Glutamatergic neuron (in vitro differentiated cells): ENCODE results near the gene CDH20. TPM values are rescaled to one million over a fixed set of nuclear protein-coding genes. Genes with fewer than 3 reads are reported as not detected.

ENCODE experiments used
- DNase-seq: peaks from one replicate; pipeline ENCODE4 v3.0.0; 2022
- H3K27ac Mint-ChIP-seq: one replicate; pipeline ENCODE4 v1.8.0; 2020; ENCODE audit warnings: mild to moderate bottlenecking, mixed read lengths, inconsistent platforms; ENCODE audit not compliant: unreplicated experiment
- H3K27me3 Mint-ChIP-seq: one replicate; pipeline ENCODE4 v1.8.0; 2020; ENCODE audit warnings: mild to moderate bottlenecking, moderate library complexity, mixed read lengths, inconsistent platforms; ENCODE audit not compliant: unreplicated experiment
- H3K36me3 Mint-ChIP-seq: one replicate; pipeline ENCODE4 v1.8.0; 2020; ENCODE audit warnings: mild to moderate bottlenecking, mixed read lengths, inconsistent platforms; ENCODE audit not compliant: unreplicated experiment
- H3K4me1 Mint-ChIP-seq: one replicate; pipeline ENCODE4 v1.8.0; 2020; ENCODE audit warnings: mild to moderate bottlenecking, low read depth, mixed read lengths, inconsistent platforms; ENCODE audit not compliant: unreplicated experiment
- H3K4me3 Mint-ChIP-seq: one replicate; pipeline ENCODE4 v1.8.0; 2020; ENCODE audit warnings: mild to moderate bottlenecking, mixed read lengths, inconsistent platforms; ENCODE audit not compliant: unreplicated experiment
- H3K9me3 Mint-ChIP-seq: one replicate; pipeline ENCODE4 v1.8.0; 2020; ENCODE audit warnings: mild to moderate bottlenecking, moderate library complexity, mixed read lengths, inconsistent platforms; ENCODE audit not compliant: unreplicated experiment
- CTCF ChIP-seq: fragments of 200-600 bp; sonication (generic); IDR thresholded peaks from one replicate; pipeline ENCODE4 v1.5.0; 2021; ENCODE audit not compliant: partially characterized antibody, unreplicated experiment
- total RNA-seq: library from RNA; stranded (reverse); fragmentation: NEBNext Ultra II Directional; extraction: Animal tissue kit (Norgen Biotek cat#: 25700); gene quantifications from one replicate; pipeline ENCODE4 v1.2.1, GENCODE V29; 2021; ENCODE audit not compliant: unreplicated experiment

CDH20 gene
- total RNA-seq, 1 donor from 2014 or later: 0.47 TPM

GRCh38 chr18:61428266-61428665 lies 95.0 kb downstream of the CDH20 start:
- H3K9me3 Mint-ChIP-seq: no peaks in the 10 kb centered on the region
- TF ChIP-seq CTCF: no peak
- DNase-seq: no peak
- H3K4me3 Mint-ChIP-seq: no peak overlapping the region
- H3K4me1 Mint-ChIP-seq: no peaks in the 10 kb centered on the region
- no peaks in the 10 kb centered on the region for H3K36me3 Mint-ChIP-seq
- H3K27ac Mint-ChIP-seq: no peak overlapping the region
- H3K27me3 Mint-ChIP-seq: peaks cover 2% of the 10 kb centered on the region

- TF ChIP-seq CTCF: no peak
- H3K4me1 Mint-ChIP-seq: no peaks in the 10 kb centered on the region
Observed at GRCh38 chr18:61432590-61432989, 99.4 kb downstream of the CDH20 start.

GRCh38 chr18:61435064-61435652 lies 101.9 kb downstream of the CDH20 start:
- DNase-seq: no peak
- no peak overlapping the region for H3K4me3 Mint-ChIP-seq
- peak; percentile 81 for TF ChIP-seq CTCF
- H3K4me1 Mint-ChIP-seq: no peaks in the 10 kb centered on the region
- no peaks in the 10 kb centered on the region for H3K36me3 Mint-ChIP-seq
- no peak overlapping the region for H3K27ac Mint-ChIP-seq
- no peaks in the 10 kb centered on the region for H3K9me3 Mint-ChIP-seq
- H3K27me3 Mint-ChIP-seq: peaks cover 2% of the 10 kb centered on the region

More at GRCh38 chr18:61432590-61432989, 99.4 kb downstream of the CDH20 start:
- Mint-ChIP-seq H3K9me3 (no peaks in the 10 kb centered on the region), H3K27me3 (peaks cover 2% of the 10 kb centered on the region), H3K36me3 (no peaks in the 10 kb centered on the region), H3K27ac (no peak overlapping the region), H3K4me3 (no peak overlapping the region)
- no peak for DNase-seq

- H3K27me3 Mint-ChIP-seq: peaks cover 1% of the 10 kb centered on the region
- no peak for DNase-seq
- no peaks in the 10 kb centered on the region for H3K9me3 Mint-ChIP-seq
- no peaks in the 10 kb centered on the region for H3K36me3 Mint-ChIP-seq
- H3K27ac Mint-ChIP-seq: no peak overlapping the region
- no peak for TF ChIP-seq CTCF
- no peaks in the 10 kb centered on the region for H3K4me1 Mint-ChIP-seq
- no peak overlapping the region for H3K4me3 Mint-ChIP-seq
Observed at GRCh38 chr18:61443081-61443725, 110.0 kb downstream of the CDH20 start.

GRCh38 chr18:61448316-61448715 lies 115.1 kb downstream of the CDH20 start:
- Mint-ChIP-seq H3K4me1 (no peaks in the 10 kb centered on the region), H3K36me3 (no peaks in the 10 kb centered on the region), H3K9me3 (no peaks in the 10 kb centered on the region), H3K27ac (no peak overlapping the region), H3K27me3 (peaks cover 3% of the 10 kb centered on the region), H3K4me3 (no peak overlapping the region)
- no peak for DNase-seq
- TF ChIP-seq CTCF: no peak
